GM12892 (cell line): Measurements from ENCODE around the gene GPR35.

Experiments
- DNase-seq: peaks from one replicate; pipeline ENCODE4 v3.0.0; 2011; ENCODE audit not compliant: insufficient read length
- FAIRE-seq: peaks from 2 replicates; lab custom pipeline; 2011; peaks lifted over from hg19 to GRCh38; lab: Jason Lieb, UNC
- POLR2A ChIP-seq: IDR thresholded peaks from 2 replicates; pipeline ENCODE4 v1.6.1; 2011; ENCODE audit warnings: low read depth, low read length, control low read depth
- POLR2AphosphoS5 ChIP-seq: IDR thresholded peaks from 2 replicates; pipeline ENCODE4 v1.6.1; 2011; ENCODE audit warnings: low read depth, low read length, control low read depth
- TAF1 ChIP-seq: IDR thresholded peaks from 2 replicates; pipeline ENCODE4 v1.6.1; 2011; ENCODE audit warnings: low read depth, mild to moderate bottlenecking, control low read depth, low read length, borderline replicate concordance

Gene GPR35

GRCh38 chr2:240583774-240584173 lies 41.5 kb upstream of the GPR35 start:
- FAIRE-seq: no peak

GRCh38 chr2:240584486-240585031 lies 40.7 kb upstream of the GPR35 start:
- no peak for DNase-seq
- no peak for TF ChIP-seq TAF1
- TF ChIP-seq POLR2AphosphoS5: peak; percentile 67; the same call in 1 of the 2 replicates
- peak; percentile 54; the same call in 1 of the 2 replicates for TF ChIP-seq POLR2A
- FAIRE-seq: peak; percentile 98

More at GRCh38 chr2:240583774-240584173, 41.5 kb upstream of the GPR35 start:
- DNase-seq: no peak
- TF ChIP-seq POLR2AphosphoS5 (no peak), POLR2A (no peak), TAF1 (no peak)

GRCh38 chr2:240585101-240585500 lies 40.2 kb upstream of the GPR35 start:
- FAIRE-seq (no peak), DNase-seq (no peak)
- TF ChIP-seq TAF1 (0 out of 2 replicates have a peak, but pooled peaks have one; percentile 11), POLR2AphosphoS5 (peak; percentile 77), POLR2A (peak; percentile 48; the same call in 1 of the 2 replicates)

GRCh38 chr2:240585681-240586197 lies 39.5 kb upstream of the GPR35 start:
- DNase-seq (no peak), FAIRE-seq (no peak)
- TF ChIP-seq POLR2AphosphoS5 (no peak), TAF1 (no peak), POLR2A (no peak)

- TF ChIP-seq POLR2AphosphoS5 (peak; percentile 89; the same call in 1 of the 2 replicates), TAF1 (peak; percentile 78; the same call in 1 of the 2 replicates), POLR2A (peak; percentile 89)
- FAIRE-seq: peak; percentile 99
Measured at GRCh38 chr2:240586198-240586918, 38.9 kb upstream of the GPR35 start, which contains the start of gene CAPN10. CAPN10 (plus strand) TSS chr2:240586734; CDS start chr2:240586912, 178 bp downstream.

GRCh38 chr2:240586919-240587800 lies 38.1 kb upstream of the GPR35 start:
- DNase-seq (no peak), FAIRE-seq (peak; percentile 46)
- TF ChIP-seq POLR2AphosphoS5 (no peak), POLR2A (no peak), TAF1 (no peak)

More at GRCh38 chr2:240586198-240586918, 38.9 kb upstream of the GPR35 start, which contains the start of gene CAPN10:
- DNase-seq: peak; percentile 95

GRCh38 chr2:240588006-240588655 lies 37.1 kb upstream of the GPR35 start:
- DNase-seq: no peak
- FAIRE-seq: no peak

GRCh38 chr2:240588669-240589068 lies 36.6 kb upstream of the GPR35 start:
- no peak for FAIRE-seq
- no peak for DNase-seq
- TF ChIP-seq POLR2A: no peak
- TF ChIP-seq TAF1: no peak
- no peak for TF ChIP-seq POLR2AphosphoS5

More at GRCh38 chr2:240588006-240588655, 37.1 kb upstream of the GPR35 start:
- TF ChIP-seq POLR2AphosphoS5 (no peak), POLR2A (no peak), TAF1 (no peak)

- DNase-seq (no peak), FAIRE-seq (no peak)
- TF ChIP-seq POLR2A (no peak), POLR2AphosphoS5 (no peak), TAF1 (no peak)
Measured at GRCh38 chr2:240589375-240589774, 35.9 kb upstream of the GPR35 start.
